Measurements from ENCODE around the gene SLC38A8. TPM values are rescaled to one million over a fixed set of nuclear protein-coding genes. Genes with fewer than 3 reads are reported as not detected.

Gene SLC38A8
- total RNA-seq, 1 donor = not detected

DNA sequence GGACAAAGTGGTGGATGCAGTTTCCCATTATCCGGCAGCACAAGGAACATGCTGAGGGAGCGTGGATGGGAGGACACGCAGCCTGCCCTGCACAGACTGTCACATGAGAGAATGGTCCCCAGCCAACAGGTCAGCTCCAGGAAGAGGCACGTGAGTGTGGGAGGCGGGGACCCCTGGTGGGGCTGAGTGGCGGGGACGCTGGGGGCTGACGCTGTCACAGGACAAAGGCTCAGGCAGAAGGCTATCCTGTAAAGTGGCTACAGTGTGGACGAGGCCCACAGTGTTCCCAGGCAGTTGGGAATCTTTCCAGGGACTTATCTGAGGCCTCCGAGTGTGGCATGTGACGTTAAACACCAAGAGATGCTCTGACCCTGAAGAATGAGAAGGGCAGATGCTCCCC lies 43.7 kb upstream of the SLC38A8 start:
- TF ChIP-seq, protein P1, sequence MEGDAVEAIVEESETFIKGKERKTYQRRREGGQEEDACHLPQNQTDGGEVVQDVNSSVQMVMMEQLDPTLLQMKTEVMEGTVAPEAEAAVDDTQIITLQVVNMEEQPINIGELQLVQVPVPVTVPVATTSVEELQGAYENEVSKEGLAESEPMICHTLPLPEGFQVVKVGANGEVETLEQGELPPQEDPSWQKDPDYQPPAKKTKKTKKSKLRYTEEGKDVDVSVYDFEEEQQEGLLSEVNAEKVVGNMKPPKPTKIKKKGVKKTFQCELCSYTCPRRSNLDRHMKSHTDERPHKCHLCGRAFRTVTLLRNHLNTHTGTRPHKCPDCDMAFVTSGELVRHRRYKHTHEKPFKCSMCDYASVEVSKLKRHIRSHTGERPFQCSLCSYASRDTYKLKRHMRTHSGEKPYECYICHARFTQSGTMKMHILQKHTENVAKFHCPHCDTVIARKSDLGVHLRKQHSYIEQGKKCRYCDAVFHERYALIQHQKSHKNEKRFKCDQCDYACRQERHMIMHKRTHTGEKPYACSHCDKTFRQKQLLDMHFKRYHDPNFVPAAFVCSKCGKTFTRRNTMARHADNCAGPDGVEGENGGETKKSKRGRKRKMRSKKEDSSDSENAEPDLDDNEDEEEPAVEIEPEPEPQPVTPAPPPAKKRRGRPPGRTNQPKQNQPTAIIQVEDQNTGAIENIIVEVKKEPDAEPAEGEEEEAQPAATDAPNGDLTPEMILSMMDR (IDR thresholded peaks at IDR 0.05; ENCODE audit: insufficient read depth, low read length) = no peak
- H3K4me3 ChIP-seq (ENCODE audit: low read depth, low read length) = no peak overlapping the region
- DNase-seq (ENCODE audit: low read depth) = no peak

DNA sequence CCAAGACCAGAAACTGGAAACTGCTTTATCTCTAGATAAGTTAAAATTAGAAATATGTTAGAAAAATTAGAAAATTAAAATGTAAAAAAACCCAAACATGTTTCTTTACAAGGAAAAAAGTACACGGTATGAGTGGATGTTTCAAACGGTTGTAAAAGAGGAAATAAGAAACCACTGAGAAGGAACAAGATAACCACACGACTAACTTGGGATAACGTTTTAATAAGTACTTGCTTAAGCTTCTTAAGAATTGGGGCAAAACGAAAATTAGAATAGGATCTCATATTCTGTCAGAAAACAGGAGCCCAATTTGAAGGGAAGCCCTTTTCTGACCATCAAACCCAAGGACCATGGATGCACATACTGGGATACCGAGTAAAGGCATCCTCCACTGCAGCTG lies 43.2 kb upstream of the SLC38A8 start:
- TF ChIP-seq, protein P1 (IDR thresholded peaks at IDR 0.05; ENCODE audit: insufficient read depth, low read length) = no peak
- H3K4me3 ChIP-seq (ENCODE audit: low read depth, low read length) = no peak overlapping the region
- DNase-seq (ENCODE audit: low read depth) = no peak

DNA sequence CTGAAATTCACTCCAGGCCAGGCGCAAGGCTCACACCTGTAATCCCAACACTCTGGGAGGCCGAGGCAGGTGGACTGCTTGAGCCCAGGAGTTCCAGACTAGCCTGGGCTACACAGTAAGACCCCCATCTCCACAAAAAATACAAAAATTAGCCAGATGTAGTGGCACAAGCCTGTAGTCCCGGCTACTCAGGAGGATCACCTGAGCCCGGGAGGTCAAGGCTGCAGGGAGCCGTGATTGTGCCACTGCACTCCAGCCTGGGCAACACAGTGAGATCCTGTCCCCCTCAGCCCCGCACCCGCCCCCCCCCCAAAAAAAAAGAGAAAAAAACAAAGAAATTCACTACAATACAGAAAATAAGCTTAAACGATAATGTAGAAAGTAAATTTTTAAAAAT lies 42.7 kb upstream of the SLC38A8 start:
- no peak for DNase-seq (ENCODE audit: low read depth)
- TF ChIP-seq, protein P1 (IDR thresholded peaks at IDR 0.05; ENCODE audit: insufficient read depth, low read length) = no peak
- no peak overlapping the region for H3K4me3 ChIP-seq (ENCODE audit: low read depth, low read length)

DNA sequence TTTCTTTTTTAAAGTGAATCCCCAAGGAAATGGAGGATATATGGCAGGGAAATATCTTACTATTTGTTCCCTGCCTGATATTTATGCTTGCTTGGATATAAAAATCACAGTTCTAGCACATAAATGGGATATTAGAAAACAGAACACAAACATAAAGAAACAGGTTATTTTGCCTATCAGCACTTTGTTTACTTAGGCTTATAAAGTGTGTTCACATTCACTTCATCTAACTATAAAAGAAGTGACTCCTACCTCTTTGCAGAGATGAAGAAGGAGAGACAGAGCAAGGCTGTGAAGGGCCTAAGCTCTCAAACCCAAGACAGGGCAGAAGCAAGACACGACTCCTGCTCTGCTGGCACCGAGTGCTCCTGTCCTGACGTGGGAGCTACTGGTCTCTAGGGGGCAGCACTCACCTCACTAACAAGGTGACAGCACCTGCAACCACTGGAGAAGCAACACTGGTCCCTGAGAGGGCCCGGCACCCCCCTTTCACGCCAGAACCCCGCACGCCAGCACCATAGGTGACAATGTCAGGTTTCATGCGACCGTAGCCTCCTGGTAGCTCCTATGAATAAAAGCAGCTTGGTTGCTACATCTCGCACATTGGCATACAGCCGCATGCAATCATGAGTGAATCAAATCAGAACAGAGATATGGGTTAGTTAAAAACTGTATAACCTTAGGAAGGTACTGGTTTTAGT lies 42.1 kb upstream of the SLC38A8 start:
- TF ChIP-seq, protein P1 (IDR thresholded peaks at IDR 0.05; ENCODE audit: insufficient read depth, low read length) = peak; percentile 65
- H3K4me3 ChIP-seq (ENCODE audit: low read depth, low read length) = no peak overlapping the region
- DNase-seq (ENCODE audit: low read depth) = peak; percentile 59

DNA sequence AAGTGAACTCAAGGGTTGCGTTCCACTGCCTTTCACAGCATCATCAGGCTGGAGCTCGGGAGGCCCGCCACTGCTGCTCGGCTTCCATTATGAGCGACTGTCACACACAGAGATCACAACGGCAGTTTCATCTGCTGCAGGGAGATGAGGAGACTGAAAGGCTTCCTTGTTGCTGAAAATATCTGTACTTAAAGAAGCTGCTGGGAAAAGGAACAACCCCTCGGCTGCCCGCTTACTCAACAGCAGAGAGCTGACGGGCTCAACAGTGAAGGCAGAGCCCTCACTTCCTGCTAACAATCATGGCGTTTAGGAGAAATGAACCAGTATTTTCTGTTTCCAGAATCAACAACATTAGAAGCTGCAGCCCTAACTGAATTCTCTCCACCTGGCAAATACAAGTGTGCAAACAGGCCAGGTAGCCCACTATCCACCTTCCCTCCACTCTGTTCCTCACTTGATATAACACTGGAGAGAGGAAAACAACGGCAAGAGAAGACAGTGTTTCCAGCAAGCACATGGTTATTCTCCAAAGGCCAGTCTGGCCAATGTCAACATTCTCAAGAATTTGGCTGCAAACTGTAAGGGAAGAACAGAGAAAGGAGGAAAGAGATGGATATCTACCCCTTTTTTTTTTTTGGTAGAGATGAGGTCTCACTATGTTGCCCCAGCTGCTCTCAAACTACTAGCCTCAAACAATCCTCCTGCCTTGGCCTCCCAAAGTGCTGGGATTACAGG lies 40.4 kb upstream of the SLC38A8 start:
- DNase-seq (ENCODE audit: low read depth) = peak; percentile 22
- H3K4me3 ChIP-seq (ENCODE audit: low read depth, low read length) = no peak overlapping the region
- TF ChIP-seq, protein P1 (IDR thresholded peaks at IDR 0.05; ENCODE audit: insufficient read depth, low read length) = no peak

DNA sequence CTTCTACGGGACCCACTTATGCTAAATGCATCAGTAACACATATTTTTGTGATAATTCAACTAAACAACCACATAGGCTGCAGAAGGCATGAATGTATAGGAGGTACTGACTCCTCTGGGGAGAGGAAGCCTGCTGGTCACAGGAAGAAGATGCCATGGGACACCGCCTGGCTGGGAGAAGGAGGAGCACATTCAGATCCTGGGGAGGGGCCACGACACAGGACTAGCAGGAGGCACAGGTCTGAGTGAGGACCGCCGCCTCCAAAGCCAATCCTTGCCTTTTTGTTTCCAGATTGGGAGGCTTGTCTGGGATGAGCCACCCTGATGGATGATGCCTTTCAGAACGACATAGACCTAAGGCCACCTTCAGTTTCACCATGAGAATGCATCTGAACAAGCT lies 39.5 kb upstream of the SLC38A8 start:
- DNase-seq (ENCODE audit: low read depth) = no peak
- H3K4me3 ChIP-seq (ENCODE audit: low read depth, low read length) = no peak overlapping the region
- TF ChIP-seq, protein P1 (IDR thresholded peaks at IDR 0.05; ENCODE audit: insufficient read depth, low read length) = no peak

Data from fibroblast of the aortic adventitia (primary cell).